HG03432 (cell line): ENCODE data around the gene SAMD4A.

Experiments
- ATAC-seq: cut with Tn5 transposase; IDR thresholded peaks from one replicate; pipeline ENCODE4 v1.9.1; 2021; ENCODE audit warnings: mild to moderate bottlenecking, moderate library complexity; ENCODE audit not compliant: unreplicated experiment

Gene SAMD4A

DNA sequence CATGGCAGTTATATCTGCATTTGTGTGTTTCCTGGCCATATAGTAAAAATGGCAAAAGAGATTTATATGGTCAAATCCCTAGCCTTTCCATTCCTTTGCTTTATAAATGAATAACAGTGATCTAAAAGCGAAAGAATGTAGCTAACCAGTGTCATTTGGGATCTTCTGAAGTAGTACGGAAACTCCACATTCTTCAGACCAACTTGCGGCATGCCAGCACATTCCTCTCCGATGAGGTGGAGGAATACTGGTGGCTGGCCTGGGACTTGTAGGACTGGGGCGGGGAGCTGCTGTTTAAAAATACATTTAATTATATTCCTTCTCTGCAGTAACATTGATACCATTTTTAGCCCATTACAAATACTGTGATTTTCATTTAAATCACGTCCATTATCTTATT lies 85.3 kb downstream of the SAMD4A start:
- ATAC-seq = no peak

DNA sequence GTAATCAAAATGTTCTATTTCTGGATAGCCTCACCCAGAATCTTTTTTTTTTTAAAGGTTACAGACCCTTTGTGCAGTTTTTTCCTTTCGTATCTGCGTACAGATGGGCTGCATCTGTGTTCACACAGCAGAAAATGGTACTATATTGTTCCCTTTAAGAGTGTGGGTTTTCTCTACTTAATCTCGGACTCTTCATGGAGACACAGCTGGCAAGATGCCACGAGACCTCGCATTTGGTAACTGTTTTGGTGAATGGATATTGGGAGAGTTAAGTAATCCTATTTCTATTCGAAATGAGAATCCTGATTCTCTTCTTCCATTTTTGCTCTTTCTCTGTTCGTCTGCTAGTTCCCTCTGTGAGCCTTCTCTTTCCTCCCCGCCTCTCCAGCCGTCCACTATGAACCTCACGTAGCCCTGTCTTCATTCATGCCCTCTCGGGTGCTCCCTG lies 85.7 kb downstream of the SAMD4A start:
- no peak for ATAC-seq

DNA sequence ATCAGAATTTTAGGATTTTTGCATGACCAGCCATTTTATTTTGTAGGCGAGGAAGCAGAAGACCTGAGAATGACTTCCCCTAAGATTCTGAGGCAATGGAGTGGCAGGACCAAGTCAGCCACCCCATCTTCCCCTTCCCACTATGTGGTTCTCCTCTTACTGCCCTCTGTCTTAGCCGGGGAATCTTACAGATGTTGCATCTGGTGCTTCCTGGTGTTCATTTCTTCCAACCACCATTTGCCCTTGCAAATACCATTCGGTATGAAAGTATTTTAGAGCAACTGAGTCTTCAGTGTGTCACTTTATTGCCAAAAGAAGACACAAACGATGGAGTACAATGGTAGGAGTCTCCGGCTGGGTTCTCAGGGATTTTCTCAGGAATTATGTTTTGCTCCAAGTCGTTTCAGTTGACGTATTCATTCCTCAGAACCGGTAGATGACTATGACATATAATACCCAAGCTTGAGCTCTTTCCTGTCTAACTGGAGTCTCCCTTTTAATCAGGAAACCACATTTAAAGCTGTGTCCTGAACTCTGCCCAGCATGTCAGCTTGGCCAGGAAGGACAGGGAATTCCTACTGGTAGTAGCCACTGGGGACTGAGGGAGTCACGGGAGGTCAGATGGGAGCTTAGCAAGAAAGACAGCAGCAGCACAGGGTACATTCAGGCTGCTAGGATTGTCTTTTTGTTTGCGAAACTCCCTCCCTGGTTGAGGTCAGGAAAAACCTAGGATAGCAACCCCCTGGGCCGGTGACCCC lies 87.0 kb downstream of the SAMD4A start:
- no peak for ATAC-seq

DNA sequence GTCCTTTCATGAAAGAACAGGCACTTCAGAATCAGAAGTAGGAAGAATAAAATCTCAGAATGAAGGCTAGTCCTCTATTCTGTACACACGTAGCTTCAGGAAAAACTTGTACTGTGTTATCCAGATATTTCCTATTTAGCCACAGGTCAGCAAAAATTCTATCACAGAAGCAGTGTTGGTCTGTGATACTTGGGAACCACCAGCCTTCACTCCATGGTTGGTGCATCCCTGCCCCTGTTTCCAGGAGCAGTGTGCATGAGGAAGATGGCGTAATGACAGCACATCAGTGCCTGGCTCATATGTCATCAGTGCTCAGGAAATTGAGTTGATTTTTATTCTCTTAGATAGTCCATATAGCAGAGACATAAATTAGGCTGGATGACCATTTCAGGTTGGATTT lies 87.7 kb downstream of the SAMD4A start:
- no peak for ATAC-seq

DNA sequence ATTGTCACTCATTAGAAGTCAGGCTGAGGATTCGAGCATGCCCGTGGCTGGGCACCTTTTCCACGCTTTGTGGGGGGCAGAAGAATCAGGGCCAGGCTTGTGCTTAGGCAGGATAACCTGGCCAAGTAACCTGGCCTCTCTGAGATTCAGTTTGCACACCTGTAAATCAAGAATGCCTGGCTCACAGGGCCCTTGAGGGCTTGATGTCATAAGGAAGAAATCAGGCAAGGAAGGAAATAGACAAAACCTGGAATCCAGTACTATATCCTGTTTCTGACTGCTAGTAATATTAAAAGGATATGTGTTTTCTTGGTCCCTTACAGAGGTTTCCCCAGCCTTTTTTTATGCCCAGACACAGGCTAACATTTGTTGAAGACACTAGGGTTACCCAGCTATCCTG lies 91.9 kb downstream of the SAMD4A start:
- no peak for ATAC-seq

DNA sequence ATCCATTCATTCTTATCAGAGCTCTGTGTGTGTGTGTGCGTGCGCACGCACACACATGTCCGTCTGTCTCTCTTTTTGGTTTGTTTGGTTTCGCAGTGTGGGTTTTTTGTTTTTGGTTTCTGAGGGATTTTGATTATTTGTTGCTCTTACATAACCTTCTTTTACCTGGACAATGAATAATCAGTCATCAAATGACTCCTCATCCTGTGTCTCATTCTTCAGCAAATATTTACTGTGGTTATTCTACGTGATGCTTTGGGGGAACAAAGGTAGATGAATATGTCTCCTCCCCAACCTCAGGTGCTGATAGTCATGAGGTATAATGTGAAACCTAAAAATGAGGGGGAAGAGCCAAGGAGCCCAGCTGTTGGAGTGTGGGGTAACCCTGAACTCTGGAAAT lies 92.4 kb downstream of the SAMD4A start:
- ATAC-seq = no peak

DNA sequence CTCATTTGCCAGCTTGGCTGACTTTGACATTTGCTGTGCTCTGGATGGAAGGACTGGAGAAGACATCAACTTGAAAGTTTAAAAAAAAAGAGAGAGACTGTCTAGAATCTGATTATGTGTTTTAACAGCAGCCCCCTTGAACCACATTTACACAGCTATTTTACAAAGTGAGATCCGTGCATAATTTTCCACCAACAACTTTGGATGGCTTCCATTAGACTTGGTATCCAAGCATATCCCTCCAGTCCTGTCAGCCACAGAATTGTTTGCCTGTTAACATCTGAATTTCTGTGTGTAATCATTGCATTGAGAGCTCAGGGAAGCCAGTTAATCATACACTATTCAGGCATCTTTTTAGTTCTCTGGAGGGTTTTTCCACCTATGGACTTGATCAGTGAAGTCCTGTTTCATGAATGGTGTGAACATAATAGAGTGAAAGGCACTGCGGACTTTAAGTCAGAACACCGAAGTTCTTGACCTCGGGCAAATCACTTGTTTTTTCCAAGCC lies 93.7 kb downstream of the SAMD4A start:
- ATAC-seq = no peak

DNA sequence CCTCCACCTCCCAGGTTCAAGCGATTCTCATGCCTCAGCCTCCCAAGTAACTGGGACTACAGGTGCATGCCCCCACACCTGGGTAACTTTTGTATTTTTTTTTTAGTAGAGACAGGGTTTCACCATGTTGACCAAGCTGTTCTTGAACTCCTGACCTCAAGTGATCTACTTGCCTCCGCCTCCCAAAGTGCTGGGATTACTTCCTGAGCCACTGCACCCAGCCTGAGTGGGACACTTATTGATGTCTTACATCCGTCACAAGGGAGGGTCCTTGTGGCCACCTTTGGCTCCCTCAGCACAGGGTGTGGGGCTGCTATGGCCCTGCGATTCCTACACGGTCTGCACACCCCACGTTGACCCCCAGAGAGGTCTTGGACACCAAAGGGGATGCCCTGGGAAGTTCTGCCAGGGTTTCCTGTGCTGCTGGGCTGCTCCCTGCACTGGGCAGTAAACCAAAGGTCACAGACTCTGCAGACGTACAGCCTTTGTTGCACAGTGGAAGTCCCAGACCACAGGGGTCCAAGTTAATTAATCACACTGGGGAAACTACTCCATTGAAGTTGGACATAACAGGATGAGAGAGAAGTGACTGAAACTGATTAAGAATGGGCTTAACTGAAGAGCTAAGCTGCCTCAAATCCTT lies 95.7 kb downstream of the SAMD4A start:
- ATAC-seq = no peak

DNA sequence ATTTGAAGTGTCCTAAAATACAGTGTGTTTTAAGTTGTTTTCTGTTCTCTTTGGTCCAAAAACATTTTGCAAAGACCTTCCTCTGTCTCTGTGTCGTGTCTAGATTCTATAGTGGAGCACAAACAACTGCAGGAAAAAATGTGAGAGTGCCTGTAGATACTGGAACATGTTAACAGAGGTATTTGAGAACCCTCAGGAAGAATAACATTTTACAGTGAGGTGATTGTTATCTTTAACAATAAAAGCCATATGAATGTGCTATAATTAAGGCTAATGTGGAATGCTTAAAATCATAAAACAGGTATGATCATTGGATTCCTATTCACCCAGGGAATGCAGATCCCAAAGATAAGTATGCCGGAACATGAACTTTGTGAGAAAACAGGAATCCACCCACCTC lies 98.0 kb downstream of the SAMD4A start:
- no peak for ATAC-seq

DNA sequence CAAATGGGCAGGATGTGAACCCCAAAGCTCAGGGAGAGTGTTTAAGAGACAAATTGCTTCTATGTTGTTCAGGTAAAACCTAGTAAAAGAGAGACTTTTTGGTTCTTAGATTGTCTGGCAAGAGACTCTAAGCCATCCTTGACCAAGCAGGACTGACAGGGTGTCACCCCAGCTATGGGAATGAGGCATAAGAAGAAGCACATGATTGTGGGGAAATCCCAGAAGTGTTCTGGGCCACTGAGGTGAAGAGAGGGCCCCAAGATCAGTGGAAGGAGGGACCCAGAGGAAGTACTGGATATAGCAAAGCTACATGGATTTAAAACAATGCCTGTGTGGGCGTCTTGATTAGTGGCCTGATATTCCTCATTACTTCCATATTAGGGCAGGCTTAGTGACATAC lies 99.0 kb downstream of the SAMD4A start:
- ATAC-seq = peak; percentile 56

DNA sequence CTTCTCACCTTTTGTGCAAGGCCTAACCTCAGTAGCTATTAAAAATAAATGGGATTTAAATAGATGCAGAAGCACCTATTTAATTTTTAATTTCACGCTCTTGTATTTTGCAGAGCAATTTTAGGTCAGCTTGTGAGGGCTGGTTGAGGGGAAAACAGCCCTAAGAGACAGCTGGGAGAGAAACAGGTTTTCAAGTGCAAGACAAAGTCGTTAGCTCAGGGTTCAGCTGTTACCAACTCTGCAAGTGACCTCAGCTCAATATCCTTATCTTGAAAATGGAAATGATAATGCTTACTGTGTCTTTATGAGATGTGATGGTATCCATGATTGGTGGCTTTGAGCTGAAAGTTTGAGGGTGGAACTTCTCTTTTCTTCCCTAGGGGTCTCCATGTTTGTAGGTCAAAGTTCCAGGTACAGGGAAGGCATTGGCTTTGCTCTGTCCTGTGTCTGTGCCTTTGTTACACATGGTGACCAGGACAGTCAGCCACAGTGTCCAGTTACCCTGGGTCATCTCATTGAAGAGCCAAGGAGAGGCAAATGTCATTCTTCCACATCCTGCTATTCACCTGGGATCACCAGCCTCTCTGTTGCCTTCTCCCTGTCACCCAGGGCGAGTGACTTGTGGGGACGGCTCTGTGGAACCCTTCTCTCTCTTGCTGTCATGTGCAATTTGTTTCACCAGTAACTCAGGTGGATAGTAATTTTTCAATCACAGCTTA lies 100.3 kb downstream of the SAMD4A start:
- ATAC-seq = no peak

DNA sequence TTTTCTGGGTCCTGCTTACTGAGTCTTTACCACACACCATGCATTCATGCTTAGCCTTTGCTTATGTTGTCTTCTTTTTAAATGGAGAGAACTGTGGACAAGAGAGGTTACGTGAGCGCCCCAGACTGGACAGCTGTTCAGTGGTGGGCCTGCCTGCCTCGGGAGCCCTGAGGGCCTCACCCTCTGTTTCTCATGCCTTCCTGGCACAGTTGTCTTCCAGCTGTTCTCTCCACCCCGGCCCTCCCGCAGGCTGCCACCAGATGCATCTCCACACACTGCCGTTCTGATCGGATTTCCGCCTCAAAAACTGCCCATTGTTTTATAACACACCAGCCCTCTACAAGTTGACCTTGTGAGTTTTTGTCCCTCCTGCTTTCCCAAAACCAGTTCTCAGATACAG lies 100.8 kb downstream of the SAMD4A start:
- ATAC-seq = no peak

DNA sequence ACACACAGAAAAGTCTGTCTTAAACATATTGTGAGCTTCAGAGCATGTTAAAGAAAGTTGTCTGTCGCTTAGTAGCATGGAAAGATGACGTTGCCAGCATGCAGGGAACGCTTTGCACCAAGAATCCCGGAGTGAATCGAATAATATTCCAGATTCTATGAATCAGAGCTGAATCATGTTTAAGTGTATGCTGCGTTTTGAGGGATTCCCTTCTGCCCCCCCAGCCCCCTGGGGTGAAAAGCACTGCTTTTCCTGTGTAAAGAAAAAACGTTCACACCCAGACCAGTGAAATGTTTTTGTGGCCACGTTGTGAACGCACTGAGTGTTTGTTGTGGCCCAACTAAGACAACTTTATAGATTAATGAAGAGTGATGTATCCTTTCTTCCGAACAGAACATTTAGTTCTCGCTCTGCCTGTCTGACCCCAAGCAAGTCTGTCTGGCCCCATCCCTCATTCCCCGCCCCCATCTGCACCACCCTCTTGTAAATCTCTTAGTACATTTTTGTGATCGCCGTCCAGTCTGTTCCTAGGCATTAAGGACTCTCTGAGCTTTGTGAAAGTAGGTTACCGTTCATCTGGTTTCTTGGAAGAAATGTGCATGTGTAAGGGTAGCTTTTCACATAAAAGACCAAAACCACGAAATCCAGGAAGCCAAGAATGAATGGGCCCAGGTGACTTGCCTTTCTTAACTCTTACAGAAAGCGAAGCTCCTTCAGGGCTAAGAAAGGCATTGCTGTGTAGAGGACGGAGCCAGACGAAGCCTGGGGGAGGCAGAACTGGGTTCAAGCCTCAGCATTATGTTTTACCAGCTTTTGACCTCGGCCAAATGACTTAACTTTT lies 103.0 kb downstream of the SAMD4A start:
- no peak for ATAC-seq

DNA sequence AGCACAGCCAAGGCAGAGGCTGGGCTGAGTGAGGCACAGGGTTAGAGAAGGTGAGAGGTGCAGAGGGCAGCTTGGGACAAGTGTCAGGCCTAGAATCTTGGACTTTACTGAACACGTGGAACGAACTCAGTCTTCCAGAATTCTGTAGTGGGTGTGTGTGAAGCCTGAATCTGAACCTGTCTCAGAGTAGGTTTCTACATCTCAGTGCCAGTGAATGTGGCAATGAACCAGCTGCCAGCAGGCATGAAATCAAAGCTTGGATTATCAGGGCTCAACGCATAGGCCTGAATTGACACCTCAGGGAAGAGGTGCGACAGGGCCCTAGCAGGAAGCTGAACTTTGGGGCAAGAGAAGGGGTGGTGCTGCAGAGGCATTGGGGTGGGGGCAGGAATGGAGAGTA lies 104.6 kb downstream of the SAMD4A start:
- ATAC-seq = no peak

DNA sequence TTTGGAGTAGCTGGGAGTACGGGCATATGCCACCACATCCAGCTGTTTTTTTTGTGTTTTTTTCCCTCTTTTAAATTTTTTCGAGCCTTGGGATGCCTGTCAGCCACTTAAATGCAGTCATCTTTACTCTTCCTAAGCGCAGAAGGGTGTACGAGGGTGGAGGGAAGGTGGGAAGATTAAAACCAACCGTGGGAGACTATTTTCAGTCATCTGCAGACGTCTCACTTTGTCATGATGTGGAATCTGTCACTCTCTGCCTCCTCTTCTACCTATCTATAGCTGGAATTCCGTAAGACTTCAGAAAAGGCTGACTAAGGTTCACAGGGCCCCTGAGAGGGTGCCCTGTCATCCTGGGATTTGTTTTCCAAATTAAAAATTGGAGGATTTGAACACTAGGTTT lies 105.3 kb downstream of the SAMD4A start:
- no peak for ATAC-seq

DNA sequence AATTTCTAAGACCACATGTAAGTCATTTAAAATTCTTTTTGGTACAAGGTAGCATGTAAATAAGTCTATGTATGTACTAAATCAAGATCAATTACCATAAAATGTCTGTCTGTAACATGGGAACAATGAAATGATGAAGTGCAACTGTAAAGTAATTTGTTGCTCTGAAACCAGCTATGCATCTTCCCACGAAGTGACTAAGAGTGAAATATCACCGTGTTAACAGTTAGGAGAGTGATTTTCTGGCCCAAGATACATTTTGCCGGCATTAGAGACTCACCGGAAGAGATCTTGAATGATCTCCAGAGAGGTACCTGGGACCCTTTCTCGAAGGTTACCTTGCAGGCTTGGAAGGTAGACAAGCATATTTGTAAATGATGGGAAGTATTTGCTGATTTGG lies 105.8 kb downstream of the SAMD4A start:
- peak; percentile 45 for ATAC-seq

DNA sequence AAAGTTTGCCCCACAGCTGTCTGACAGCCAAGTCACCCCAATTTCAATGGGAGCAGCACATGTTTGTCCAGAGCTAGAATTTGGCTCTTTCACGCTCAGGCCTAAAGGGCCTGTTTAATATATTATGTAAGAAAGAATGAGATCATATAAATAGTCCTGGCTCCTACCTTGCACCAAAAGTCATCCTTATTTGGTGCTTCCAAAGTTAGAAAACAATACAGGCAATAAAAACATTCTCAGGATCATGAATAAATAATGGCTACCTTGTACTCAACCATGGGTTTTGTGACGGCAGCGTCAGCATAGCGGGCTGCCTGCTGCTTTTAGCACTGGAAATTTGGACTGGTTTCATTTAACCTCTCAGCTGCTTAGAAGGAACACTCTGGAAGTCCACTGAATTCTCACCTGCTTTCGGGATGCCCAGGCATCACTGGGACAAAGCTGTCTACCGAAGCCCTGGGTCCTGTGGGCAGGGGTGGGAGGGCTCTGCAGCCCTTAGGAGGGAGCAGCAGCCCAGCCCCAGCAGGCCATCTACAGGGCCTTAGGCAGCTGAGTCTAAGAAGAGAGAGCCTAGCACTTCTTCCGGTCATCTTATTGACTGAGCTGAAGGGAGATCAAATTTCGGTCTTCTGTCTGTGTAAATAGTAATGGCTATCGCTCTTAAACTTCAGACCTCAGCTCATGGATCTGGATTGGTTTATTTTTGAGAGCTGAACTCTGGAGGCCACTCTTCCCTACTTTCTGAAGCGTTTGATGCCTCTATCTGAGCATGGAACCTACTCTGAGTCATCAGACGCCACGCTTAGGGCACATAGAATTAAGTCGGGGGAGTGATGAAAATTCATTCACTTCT lies 106.5 kb downstream of the SAMD4A start:
- ATAC-seq = no peak

DNA sequence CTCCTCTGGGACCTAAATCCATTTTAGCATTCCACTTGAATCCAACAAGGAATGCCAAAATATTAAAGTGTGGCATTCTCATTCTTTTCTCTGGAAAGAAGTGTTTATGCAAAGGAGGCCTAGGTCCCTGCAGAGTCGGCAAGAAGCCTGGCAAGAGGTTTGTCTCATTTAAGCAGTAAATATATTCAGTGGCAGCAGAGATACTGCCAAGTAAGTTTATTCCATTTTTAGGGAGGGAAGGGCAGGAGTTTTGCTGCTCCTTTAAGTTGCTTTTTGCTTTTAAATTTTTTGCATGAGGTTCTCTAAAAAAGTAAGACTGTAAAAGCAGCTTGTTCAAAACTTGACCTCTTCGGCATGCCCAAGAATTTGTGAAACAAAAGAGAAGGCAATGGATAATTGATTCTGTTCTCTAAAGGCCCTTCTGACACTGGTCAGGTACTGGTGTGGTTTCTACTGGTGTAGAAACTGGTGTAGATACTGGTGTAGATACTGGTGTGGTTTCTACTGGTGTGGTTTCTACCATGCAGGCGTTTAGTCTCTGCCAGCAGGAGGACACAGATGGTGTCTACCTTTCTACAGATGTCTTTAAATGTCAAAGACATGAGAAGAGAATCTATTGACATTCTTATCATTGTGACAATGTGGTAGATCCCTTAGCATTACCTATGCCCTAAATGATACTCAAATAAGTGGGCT lies 107.3 kb downstream of the SAMD4A start:
- ATAC-seq = no peak
